ENCODE data around the gene KRTAP10-3.

- TF ChIP-seq GATA2 (IDR thresholded peaks at IDR 0.05; ENCODE audit: low read depth, low read length) (peak; percentile 26; the same call in 1 of the 2 replicates), GATA3 (IDR thresholded peaks at IDR 0.05; ENCODE audit: low read depth, low read length) (no peak)
Measured at GRCh38 chr21:44582055-44582454, 23.5 kb upstream of the KRTAP10-3 start.
